WTC11 (cell line): ENCODE measurements around the gene ORM2. TPM values are rescaled to one million over a fixed set of nuclear protein-coding genes. Genes with fewer than 3 reads are reported as not detected.

Source experiments
- ATAC-seq: fragments of 200-7000 bp; cut with Tn5 transposase; 2 replicates; pipeline ENCODE4 v1.10.0; 2021; ENCODE audit warnings: mild to moderate bottlenecking, moderate library complexity
- CTCF ChIA-PET: fragments of 300-600 bp; sonication (Branson Sonifier 250); formaldehyde crosslinking; loops from one replicate; lab custom pipeline; 2021; ENCODE audit warnings: antibody characterized with exemption; lab: Charles Lee
- POLR2A ChIA-PET: fragments of 350-600 bp; sonication (Branson Sonifier 250); formaldehyde crosslinking; loops from one replicate; lab custom pipeline; 2021; ENCODE audit warnings: antibody characterized with exemption; lab: Charles Lee
- DNase-seq: peaks from one replicate; pipeline ENCODE4 v3.0.0; 2021; ENCODE audit warnings: low spot score
- H3K27ac Mint-ChIP-seq: 2 replicates; pipeline ENCODE4 v1.8.0; 2021; ENCODE audit warnings: mixed read lengths
- H3K27me3 Mint-ChIP-seq: 2 replicates; pipeline ENCODE4 v1.8.0; 2021; ENCODE audit warnings: low read depth, mild to moderate bottlenecking, moderate library complexity, mixed read lengths
- H3K36me3 Mint-ChIP-seq: 2 replicates; pipeline ENCODE4 v1.8.0; 2021; ENCODE audit warnings: mixed read lengths
- H3K4me1 Mint-ChIP-seq: 2 replicates; pipeline ENCODE4 v1.8.0; 2022; ENCODE audit warnings: mixed read lengths
- H3K4me3 Mint-ChIP-seq: 2 replicates; pipeline ENCODE4 v1.8.0; 2021; ENCODE audit warnings: mild to moderate bottlenecking, moderate library complexity, mixed read lengths
- H3K9me3 Mint-ChIP-seq: 2 replicates; pipeline ENCODE4 v1.8.0; 2021; ENCODE audit warnings: mixed read lengths
- CTCF ChIP-seq: fragments of 200-600 bp; IDR thresholded peaks from 2 replicates; pipeline ENCODE4 v1.8.0; 2022; ENCODE audit warnings: antibody characterized with exemption
- ELF4 ChIP-seq: sonication (generic); formaldehyde crosslinking; IDR thresholded peaks from 2 replicates; pipeline ENCODE4 v1.8.1; 2022; ENCODE audit warnings: low read depth, mild to moderate bottlenecking, moderate library complexity, missing genetic modification reagents
- ESRRA ChIP-seq: sonication (generic); formaldehyde crosslinking; IDR thresholded peaks from 2 replicates; pipeline ENCODE4 v1.8.1; 2022; ENCODE audit warnings: mild to moderate bottlenecking, missing genetic modification reagents, borderline replicate concordance
- GABPB1 ChIP-seq: sonication (generic); formaldehyde crosslinking; IDR thresholded peaks from 2 replicates; pipeline ENCODE4 v1.8.1; 2023; ENCODE audit warnings: mild to moderate bottlenecking, missing genetic modification reagents
- GTF2I ChIP-seq: fragments of 250-450 bp; sonication (Bioruptor Pico); conservative IDR thresholded peaks from 2 replicates; pipeline ENCODE4 v1.4.0; 2021; ENCODE audit warnings: mild to moderate bottlenecking
- HMGA2 ChIP-seq: fragments of 250-450 bp; sonication (Bioruptor Pico); IDR thresholded peaks from 2 replicates; pipeline ENCODE4 v1.4.0; 2021; ENCODE audit warnings: mild to moderate bottlenecking, moderate library complexity
- IRF2 ChIP-seq: sonication (generic); formaldehyde crosslinking; IDR thresholded peaks from 2 replicates; pipeline ENCODE4 v1.8.0; 2022; ENCODE audit warnings: low read depth, missing genetic modification reagents, borderline replicate concordance
- NFE2L1 ChIP-seq: sonication (generic); formaldehyde crosslinking; IDR thresholded peaks from 2 replicates; pipeline ENCODE4 v1.8.1; 2023; ENCODE audit warnings: missing genetic modification reagents
- NR1H2 ChIP-seq: sonication (generic); formaldehyde crosslinking; IDR thresholded peaks from 2 replicates; pipeline ENCODE4 v1.9.0; 2021; ENCODE audit warnings: mild to moderate bottlenecking, moderate library complexity, missing genetic modification reagents
- NR2C2 ChIP-seq: sonication (generic); formaldehyde crosslinking; IDR thresholded peaks from 2 replicates; pipeline ENCODE4 v1.8.0; 2022; ENCODE audit warnings: mild to moderate bottlenecking, missing genetic modification reagents
- NR3C1 ChIP-seq: sonication (generic); formaldehyde crosslinking; conservative IDR thresholded peaks from 2 replicates; pipeline ENCODE4 v1.8.1; 2023; ENCODE audit warnings: low read depth, mild to moderate bottlenecking, missing genetic modification reagents
- PREB ChIP-seq: sonication (generic); formaldehyde crosslinking; IDR thresholded peaks from 2 replicates; pipeline ENCODE4 v1.8.1; 2022; ENCODE audit warnings: mild to moderate bottlenecking, missing genetic modification reagents, moderate library complexity, borderline replicate concordance
- PRRX2 ChIP-seq: fragments of 250-450 bp; sonication (Bioruptor Pico); IDR thresholded peaks from 2 replicates; pipeline ENCODE4 v1.8.0; 2021; ENCODE audit warnings: mild to moderate bottlenecking
- SMAD3 ChIP-seq: sonication (generic); formaldehyde crosslinking; IDR thresholded peaks from 2 replicates; pipeline ENCODE4 v1.8.0; 2022; ENCODE audit warnings: missing genetic modification reagents, mild to moderate bottlenecking, borderline replicate concordance
- TEAD1 ChIP-seq: sonication (generic); formaldehyde crosslinking; IDR thresholded peaks from 2 replicates; pipeline ENCODE4 v1.8.0; 2022; ENCODE audit warnings: mild to moderate bottlenecking, missing genetic modification reagents
- ZBTB21 ChIP-seq: sonication (generic); formaldehyde crosslinking; IDR thresholded peaks from 2 replicates; pipeline ENCODE4 v1.8.1; 2023; ENCODE audit warnings: mild to moderate bottlenecking, missing genetic modification reagents, borderline replicate concordance
- ZNF121 ChIP-seq: sonication (generic); formaldehyde crosslinking; IDR thresholded peaks from 2 replicates; pipeline ENCODE4 v1.8.0; 2023; ENCODE audit warnings: missing genetic modification reagents
- ZNF512 ChIP-seq: sonication (generic); formaldehyde crosslinking; IDR thresholded peaks from 2 replicates; pipeline ENCODE4 v1.8.1; 2022; ENCODE audit warnings: missing genetic modification reagents, borderline replicate concordance
- ZNF671 ChIP-seq: fragments of 250-450 bp; sonication (Bioruptor Pico); IDR thresholded peaks from 2 replicates; pipeline ENCODE4 v1.8.0; 2021; ENCODE audit warnings: mild to moderate bottlenecking
- total RNA-seq: library from RNA; stranded (reverse); gene quantifications from 3 replicates; pipeline ENCODE4 v1.2.3, GENCODE V29; 2021
- TF ChIP-seq, protein P1 (sequence below): fragments of 250-450 bp; sonication (Bioruptor Pico); IDR thresholded peaks from 2 replicates; pipeline ENCODE4 v2.1.2; 2022; ENCODE audit warnings: mild to moderate bottlenecking, moderate library complexity
- TF ChIP-seq, protein P2 (sequence below): sonication (generic); formaldehyde crosslinking; conservative IDR thresholded peaks from 2 replicates; pipeline ENCODE4 v1.8.1; 2022; ENCODE audit warnings: mild to moderate bottlenecking, missing genetic modification reagents
- TF ChIP-seq, protein P3 (sequence below): sonication (generic); formaldehyde crosslinking; IDR thresholded peaks from 2 replicates; pipeline ENCODE4 v1.8.1; 2022; ENCODE audit warnings: low read depth, mild to moderate bottlenecking, moderate library complexity, missing genetic modification reagents, borderline replicate concordance
- TF ChIP-seq, protein P4 (sequence below): sonication (generic); formaldehyde crosslinking; IDR thresholded peaks from 2 replicates; pipeline ENCODE4 v1.8.0; 2023; ENCODE audit warnings: missing genetic modification reagents
- TF ChIP-seq, protein P5 (sequence below): sonication (generic); formaldehyde crosslinking; IDR thresholded peaks from 2 replicates; pipeline ENCODE4 v1.8.0; 2023; ENCODE audit warnings: mild to moderate bottlenecking, missing genetic modification reagents

The ORM2 gene
- total RNA-seq, 1 experiment from 2014 or later: 1.6 TPM

GRCh38 chr9:114370251-114370967 is 40.7 kb downstream of the ORM2 start (continued):
- TF ChIP-seq, protein P1, sequence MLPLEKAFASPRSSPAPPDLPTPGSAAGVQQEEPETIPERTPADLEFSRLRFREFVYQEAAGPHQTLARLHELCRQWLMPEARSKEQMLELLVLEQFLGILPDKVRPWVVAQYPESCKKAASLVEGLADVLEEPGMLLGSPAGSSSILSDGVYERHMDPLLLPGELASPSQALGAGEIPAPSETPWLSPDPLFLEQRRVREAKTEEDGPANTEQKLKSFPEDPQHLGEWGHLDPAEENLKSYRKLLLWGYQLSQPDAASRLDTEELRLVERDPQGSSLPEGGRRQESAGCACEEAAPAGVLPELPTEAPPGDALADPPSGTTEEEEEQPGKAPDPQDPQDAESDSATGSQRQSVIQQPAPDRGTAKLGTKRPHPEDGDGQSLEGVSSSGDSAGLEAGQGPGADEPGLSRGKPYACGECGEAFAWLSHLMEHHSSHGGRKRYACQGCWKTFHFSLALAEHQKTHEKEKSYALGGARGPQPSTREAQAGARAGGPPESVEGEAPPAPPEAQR: no peak
- TF ChIP-seq NR1H2 (CRISPR knock-in tag): no peak
- no peak for TF ChIP-seq ESRRA (CRISPR knock-in tag)
- TF ChIP-seq PRRX2 (CRISPR knock-in tag): no peak
- TF ChIP-seq NR3C1 (CRISPR knock-in tag): no peak
- no peak for TF ChIP-seq NFE2L1 (CRISPR knock-in tag)
- TF ChIP-seq CTCF: no peak
- no peak for TF ChIP-seq HMGA2 (CRISPR knock-in tag)
- TF ChIP-seq TEAD1 (CRISPR knock-in tag): peak; percentile 30; the same call in 1 of the 2 replicates
- TF ChIP-seq NR2C2 (CRISPR knock-in tag): no peak
- 0 out of 2 replicates have a peak, but pooled peaks have one; percentile 53 for TF ChIP-seq GTF2I (CRISPR knock-in tag)
- TF ChIP-seq GABPB1 (CRISPR knock-in tag): no peak

GRCh38 chr9:114370968-114371320 is 41.3 kb downstream of the ORM2 start:
- H3K27me3 Mint-ChIP-seq: no peaks in the 10 kb centered on the region
- H3K4me3 Mint-ChIP-seq: 0 out of 2 replicates have a peak overlapping the region, but pooled peaks have one; percentile 18
- no peaks in the 10 kb centered on the region for H3K9me3 Mint-ChIP-seq
- peak overlapping the region; percentile 81 for H3K27ac Mint-ChIP-seq
- ATAC-seq (peak; percentile 7), DNase-seq (no peak)
- ChIA-PET CTCF (interaction anchor here (1.0 to 2.4 kb wide), 5 partner anchors 11 to 133 kb away, joined by 3 to 8 read pairs (median 5); no protein-coding TSS in a partner anchor), POLR2A (interaction anchor here (1.1 to 2.7 kb wide), 2 partner anchors 19 to 26 kb away, joined by 3 to 13 read pairs; no protein-coding TSS in a partner anchor)
- H3K4me1 Mint-ChIP-seq: peaks cover 68% of the 10 kb centered on the region
- 0 out of 2 replicates have a peak, but pooled peaks cover 4% of the 10 kb centered on the region for H3K36me3 Mint-ChIP-seq
- no peak for TF ChIP-seq IRF2 (CRISPR knock-in tag)
- TF ChIP-seq, protein P2, sequence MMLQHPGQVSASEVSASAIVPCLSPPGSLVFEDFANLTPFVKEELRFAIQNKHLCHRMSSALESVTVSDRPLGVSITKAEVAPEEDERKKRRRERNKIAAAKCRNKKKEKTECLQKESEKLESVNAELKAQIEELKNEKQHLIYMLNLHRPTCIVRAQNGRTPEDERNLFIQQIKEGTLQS: no peak
- TF ChIP-seq ELF4 (CRISPR knock-in tag): no peak
- TF ChIP-seq, protein P3, sequence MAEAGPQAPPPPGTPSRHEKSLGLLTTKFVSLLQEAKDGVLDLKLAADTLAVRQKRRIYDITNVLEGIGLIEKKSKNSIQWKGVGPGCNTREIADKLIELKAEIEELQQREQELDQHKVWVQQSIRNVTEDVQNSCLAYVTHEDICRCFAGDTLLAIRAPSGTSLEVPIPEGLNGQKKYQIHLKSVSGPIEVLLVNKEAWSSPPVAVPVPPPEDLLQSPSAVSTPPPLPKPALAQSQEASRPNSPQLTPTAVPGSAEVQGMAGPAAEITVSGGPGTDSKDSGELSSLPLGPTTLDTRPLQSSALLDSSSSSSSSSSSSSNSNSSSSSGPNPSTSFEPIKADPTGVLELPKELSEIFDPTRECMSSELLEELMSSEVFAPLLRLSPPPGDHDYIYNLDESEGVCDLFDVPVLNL (CRISPR knock-in tag): no peak
- TF ChIP-seq ZNF671 (CRISPR knock-in tag): no peak
- no peak for TF ChIP-seq ZNF121 (CRISPR knock-in tag)
- TF ChIP-seq PREB (CRISPR knock-in tag): no peak
- TF ChIP-seq, protein P4, sequence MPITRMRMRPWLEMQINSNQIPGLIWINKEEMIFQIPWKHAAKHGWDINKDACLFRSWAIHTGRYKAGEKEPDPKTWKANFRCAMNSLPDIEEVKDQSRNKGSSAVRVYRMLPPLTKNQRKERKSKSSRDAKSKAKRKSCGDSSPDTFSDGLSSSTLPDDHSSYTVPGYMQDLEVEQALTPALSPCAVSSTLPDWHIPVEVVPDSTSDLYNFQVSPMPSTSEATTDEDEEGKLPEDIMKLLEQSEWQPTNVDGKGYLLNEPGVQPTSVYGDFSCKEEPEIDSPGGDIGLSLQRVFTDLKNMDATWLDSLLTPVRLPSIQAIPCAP (CRISPR knock-in tag): no peak
- TF ChIP-seq, protein P5, sequence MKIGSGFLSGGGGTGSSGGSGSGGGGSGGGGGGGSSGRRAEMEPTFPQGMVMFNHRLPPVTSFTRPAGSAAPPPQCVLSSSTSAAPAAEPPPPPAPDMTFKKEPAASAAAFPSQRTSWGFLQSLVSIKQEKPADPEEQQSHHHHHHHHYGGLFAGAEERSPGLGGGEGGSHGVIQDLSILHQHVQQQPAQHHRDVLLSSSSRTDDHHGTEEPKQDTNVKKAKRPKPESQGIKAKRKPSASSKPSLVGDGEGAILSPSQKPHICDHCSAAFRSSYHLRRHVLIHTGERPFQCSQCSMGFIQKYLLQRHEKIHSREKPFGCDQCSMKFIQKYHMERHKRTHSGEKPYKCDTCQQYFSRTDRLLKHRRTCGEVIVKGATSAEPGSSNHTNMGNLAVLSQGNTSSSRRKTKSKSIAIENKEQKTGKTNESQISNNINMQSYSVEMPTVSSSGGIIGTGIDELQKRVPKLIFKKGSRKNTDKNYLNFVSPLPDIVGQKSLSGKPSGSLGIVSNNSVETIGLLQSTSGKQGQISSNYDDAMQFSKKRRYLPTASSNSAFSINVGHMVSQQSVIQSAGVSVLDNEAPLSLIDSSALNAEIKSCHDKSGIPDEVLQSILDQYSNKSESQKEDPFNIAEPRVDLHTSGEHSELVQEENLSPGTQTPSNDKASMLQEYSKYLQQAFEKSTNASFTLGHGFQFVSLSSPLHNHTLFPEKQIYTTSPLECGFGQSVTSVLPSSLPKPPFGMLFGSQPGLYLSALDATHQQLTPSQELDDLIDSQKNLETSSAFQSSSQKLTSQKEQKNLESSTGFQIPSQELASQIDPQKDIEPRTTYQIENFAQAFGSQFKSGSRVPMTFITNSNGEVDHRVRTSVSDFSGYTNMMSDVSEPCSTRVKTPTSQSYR (CRISPR knock-in tag): no peak
- TF ChIP-seq GABPB1 (CRISPR knock-in tag): no peak
- no peak for TF ChIP-seq SMAD3 (CRISPR knock-in tag)
- no peak for TF ChIP-seq ZBTB21 (CRISPR knock-in tag)
- TF ChIP-seq ZNF512 (CRISPR knock-in tag): no peak
